Thoracic aorta (tissue), 2 donors: Measurements from ENCODE around the gene PLAGL1. TPM values are rescaled to one million over a fixed set of nuclear protein-coding genes. Genes with fewer than 3 reads are reported as not detected.

Source experiments
- ATAC-seq: fragments of 150-250 bp; one replicate; pipeline ENCODE4 v1.8.0; 2017; ENCODE audit warnings: low read depth; ENCODE audit not compliant: insufficient number of reproducible peaks, low FRiP score
- DNase-seq: peaks from one replicate; pipeline ENCODE4 v3.0.0-alpha.2; 2020; ENCODE audit warnings: low spot score
- H3K27ac ChIP-seq, 2 donors: fragments of 200-600 bp; sonication (generic); 1 replicate in 1 of 2; 2 replicates in 1 of 2; pipeline ENCODE4 v1.5.1; 2016; ENCODE audit warnings: mild to moderate bottlenecking in 2 of 2, moderate library complexity in 2 of 2
- H3K27me3 ChIP-seq: fragments of 200-600 bp; sonication (generic); replicated peaks from 2 replicates; pipeline ENCODE4 v1.6.0; 2016; ENCODE audit warnings: mild to moderate bottlenecking; ENCODE audit not compliant: insufficient read depth
- H3K36me3 ChIP-seq: fragments of 200-600 bp; sonication (generic); one replicate; pipeline ENCODE4 v1.5.1; 2016
- H3K4me1 ChIP-seq, 2 donors: fragments of 200-600 bp; sonication (generic); 1 replicate in 1 of 2; 2 replicates in 1 of 2; pipeline versions ENCODE4 v1.5.1 to v1.6.0; 2016; ENCODE audit warnings: low read depth in 2 of 2, mild to moderate bottlenecking in 1 of 2; ENCODE audit not compliant: control insufficient read depth in 1 of 2
- H3K4me3 ChIP-seq: fragments of 200-600 bp; sonication (generic); 2 replicates; pipeline ENCODE4 v1.5.1; 2016; ENCODE audit warnings: mild to moderate bottlenecking
- H3K9me3 ChIP-seq: fragments of 200-600 bp; sonication (generic); 2 replicates; pipeline ENCODE4 v1.5.1; 2016
- total RNA-seq, 2 donors: library from RNA; depleted of rRNA; stranded (reverse); fragments of >200 nt; gene quantifications; one replicate each; pipeline versions ENCODE4 v1.1.0 to v1.2.3, GENCODE V29; 2016
- TF ChIP-seq, protein P1 (sequence below): fragments of 200-600 bp; sonication (generic); IDR thresholded peaks from one replicate; pipeline ENCODE4 v1.5.1; 2019; ENCODE audit warnings: antibody characterized with exemption

The PLAGL1 gene
- total RNA-seq, 2 donors from 2014 or later: 33.6 to 74.7 TPM

DNA sequence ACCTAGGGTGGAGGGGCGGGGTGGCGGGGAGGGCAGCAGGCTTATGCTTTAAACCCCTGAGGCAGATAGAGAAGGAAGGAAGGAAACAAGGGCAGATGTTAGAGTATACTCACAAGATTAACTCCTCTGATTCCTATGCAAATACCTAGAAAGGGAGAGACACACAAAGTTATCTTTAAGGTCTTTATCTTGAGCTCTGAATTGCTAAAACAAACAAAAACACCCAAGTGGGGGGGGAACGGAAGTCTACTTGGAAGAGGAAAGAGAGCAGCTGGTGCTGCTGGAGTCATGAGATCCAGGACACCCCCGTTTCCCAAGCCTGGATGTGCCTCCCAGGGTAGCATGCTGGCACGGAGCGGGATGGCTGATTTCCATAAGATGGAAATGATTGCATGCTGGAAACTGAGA lies 43.4 kb downstream of the PLAGL1 start:
- ATAC-seq (no peak), DNase-seq (no peak)
- Histone ChIP-seq H3K9me3 (no peaks in the 10 kb centered on the region), H3K27ac (no peak overlapping the region), H3K4me1 (peaks cover 0 to 11% of the 10 kb centered on the region in 2 donors), H3K36me3 (no peaks in the 10 kb centered on the region), H3K4me3 (no peak overlapping the region), H3K27me3 (no peaks in the 10 kb centered on the region)
- TF ChIP-seq, protein P1, sequence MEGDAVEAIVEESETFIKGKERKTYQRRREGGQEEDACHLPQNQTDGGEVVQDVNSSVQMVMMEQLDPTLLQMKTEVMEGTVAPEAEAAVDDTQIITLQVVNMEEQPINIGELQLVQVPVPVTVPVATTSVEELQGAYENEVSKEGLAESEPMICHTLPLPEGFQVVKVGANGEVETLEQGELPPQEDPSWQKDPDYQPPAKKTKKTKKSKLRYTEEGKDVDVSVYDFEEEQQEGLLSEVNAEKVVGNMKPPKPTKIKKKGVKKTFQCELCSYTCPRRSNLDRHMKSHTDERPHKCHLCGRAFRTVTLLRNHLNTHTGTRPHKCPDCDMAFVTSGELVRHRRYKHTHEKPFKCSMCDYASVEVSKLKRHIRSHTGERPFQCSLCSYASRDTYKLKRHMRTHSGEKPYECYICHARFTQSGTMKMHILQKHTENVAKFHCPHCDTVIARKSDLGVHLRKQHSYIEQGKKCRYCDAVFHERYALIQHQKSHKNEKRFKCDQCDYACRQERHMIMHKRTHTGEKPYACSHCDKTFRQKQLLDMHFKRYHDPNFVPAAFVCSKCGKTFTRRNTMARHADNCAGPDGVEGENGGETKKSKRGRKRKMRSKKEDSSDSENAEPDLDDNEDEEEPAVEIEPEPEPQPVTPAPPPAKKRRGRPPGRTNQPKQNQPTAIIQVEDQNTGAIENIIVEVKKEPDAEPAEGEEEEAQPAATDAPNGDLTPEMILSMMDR: no peak

DNA sequence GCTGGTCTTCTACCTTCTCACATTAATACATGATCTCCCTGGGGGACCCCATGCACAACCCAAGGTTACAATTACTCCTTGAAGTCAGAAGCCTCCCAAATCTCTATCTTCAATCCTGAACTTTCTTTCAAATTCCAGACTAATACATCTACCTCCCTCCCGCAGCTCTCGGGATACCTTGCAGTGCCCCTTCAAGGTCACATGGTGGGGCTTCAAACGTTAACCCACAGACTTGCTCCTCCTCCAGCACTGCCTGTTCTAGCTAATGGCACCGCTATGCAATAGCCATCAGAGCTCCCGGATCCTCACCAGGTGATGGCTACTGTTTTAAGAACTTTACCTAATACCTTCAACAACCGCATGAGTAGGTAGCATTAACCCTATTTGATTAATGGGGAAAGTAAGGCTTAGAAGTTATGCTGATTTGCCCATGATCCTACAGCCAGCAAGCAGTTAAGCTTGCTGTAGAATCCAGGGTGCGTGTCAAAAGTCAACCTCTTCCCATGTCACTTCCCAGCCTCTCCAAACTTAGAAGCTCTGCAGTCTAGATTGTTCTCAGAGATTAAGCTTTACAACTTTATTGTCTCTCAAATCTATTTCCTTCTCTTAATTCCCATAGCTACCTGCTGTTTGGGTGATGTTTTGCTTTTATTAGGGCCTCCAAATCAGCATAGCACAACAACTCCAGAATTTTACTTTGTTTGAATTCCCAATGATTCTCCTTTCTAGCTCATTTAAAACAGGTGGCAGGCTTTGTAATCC lies 44.7 kb downstream of the PLAGL1 start:
- H3K27me3 ChIP-seq: no peaks in the 10 kb centered on the region
- DNase-seq: no peak
- TF ChIP-seq, protein P1: no peak
- H3K9me3 ChIP-seq: no peaks in the 10 kb centered on the region
- H3K4me1 ChIP-seq: peaks cover 0 to 6% of the 10 kb centered on the region in 2 donors
- H3K4me3 ChIP-seq: no peak overlapping the region
- H3K36me3 ChIP-seq: no peaks in the 10 kb centered on the region
- H3K27ac ChIP-seq: no peak overlapping the region
- ATAC-seq: no peak

DNA sequence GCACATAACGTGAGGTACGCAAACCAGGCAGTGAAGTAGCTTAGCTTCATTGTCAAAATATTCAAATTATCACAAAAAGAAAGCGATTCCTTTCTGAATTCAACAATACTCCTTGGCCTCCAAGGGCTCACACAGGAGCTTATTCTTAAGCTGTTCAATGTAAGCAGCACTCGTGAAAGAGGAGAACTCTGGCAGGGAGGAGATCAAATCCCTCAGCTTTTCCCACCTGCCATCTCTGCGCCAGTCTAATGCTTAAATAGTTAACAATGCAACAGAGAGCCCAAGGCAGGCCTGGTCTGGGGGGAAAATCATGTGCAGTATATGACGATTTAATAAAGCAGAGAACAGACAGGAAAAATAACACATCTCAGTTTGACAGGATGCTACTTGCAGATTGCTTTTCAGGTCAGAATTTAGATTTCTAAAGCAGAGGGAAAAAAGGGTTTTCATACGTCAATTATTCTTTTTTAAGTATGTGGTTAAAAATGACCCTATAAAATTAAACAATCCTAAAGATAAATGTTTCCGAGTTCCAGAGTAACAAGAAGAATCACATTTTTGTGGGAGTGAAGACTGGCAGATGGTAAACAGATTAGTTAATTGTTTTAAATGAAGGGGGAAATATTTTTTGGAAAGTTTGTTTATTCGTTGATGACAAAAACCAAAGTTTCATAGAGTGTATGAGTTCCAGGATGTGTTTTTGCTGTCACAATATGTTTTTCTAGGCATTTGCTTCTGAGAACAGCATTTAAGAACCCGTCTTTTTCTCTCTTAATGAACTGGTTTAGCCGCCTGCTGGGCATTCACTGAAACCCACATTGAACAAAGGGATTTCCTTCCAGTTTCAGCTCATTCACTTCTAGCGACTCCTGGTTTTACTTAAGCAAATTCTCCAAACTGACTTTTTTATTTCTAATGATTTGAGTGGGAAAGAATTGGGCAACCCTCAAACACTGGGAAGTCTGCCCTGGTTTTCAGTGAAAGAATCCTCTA lies 45.9 kb downstream of the PLAGL1 start:
- no peak overlapping the region for H3K4me3 ChIP-seq
- H3K9me3 ChIP-seq: no peaks in the 10 kb centered on the region
- H3K4me1 ChIP-seq: no peaks in the 10 kb centered on the region
- no peak for ATAC-seq
- DNase-seq: no peak
- no peaks in the 10 kb centered on the region for H3K36me3 ChIP-seq
- no peaks in the 10 kb centered on the region for H3K27me3 ChIP-seq
- no peak overlapping the region for H3K27ac ChIP-seq
- TF ChIP-seq, protein P1: peak; percentile 29

DNA sequence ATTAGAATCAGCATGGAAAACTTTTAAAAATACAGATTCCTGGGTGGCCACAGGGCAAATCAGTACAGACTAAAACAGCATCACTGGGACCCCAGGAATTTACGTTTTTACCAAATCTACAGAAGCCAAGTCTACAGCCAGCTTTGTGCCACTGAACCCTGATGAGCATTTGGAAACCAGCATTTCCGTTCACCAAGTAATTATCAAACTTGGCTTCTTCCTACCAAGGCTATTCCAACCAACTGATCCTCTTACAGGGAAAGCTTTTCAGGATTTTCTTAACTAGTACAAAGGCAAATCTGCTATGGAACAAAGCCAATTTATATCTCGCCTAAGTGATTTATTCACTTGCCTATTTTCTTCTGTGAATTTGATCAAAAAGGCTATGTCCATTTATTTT lies 47.0 kb downstream of the PLAGL1 start:
- Histone ChIP-seq H3K4me1 (no peaks in the 10 kb centered on the region), H3K9me3 (no peaks in the 10 kb centered on the region), H3K4me3 (no peak overlapping the region), H3K36me3 (no peaks in the 10 kb centered on the region), H3K27me3 (no peaks in the 10 kb centered on the region), H3K27ac (no peak overlapping the region)
- DNase-seq (no peak), ATAC-seq (no peak)
- TF ChIP-seq, protein P1: no peak

DNA sequence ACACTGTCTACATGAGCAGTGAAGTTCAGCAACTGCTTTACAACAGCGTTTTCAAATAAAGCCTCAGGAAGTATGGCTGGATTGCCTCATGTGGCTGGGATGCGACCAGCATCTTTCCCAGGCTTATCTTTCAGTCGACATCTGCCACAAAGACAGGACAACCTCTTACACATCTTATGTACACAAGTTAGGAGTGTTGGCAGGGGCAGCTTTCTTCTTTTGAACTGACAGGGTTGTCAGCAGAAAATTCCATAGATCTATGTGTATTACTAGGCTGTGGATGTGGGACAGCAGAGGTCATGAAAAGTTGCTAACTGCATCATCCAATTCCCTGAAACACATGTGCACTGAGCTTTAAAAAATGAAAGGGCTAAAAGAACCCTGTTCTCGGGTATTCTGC lies 48.1 kb downstream of the PLAGL1 start:
- no peak overlapping the region for H3K27ac ChIP-seq

More for the DNA sequence above, 48.1 kb downstream of the PLAGL1 start:
- H3K27me3 ChIP-seq: no peaks in the 10 kb centered on the region
- H3K36me3 ChIP-seq: no peaks in the 10 kb centered on the region
- no peaks in the 10 kb centered on the region for H3K9me3 ChIP-seq
- TF ChIP-seq, protein P1: no peak
- DNase-seq (no peak), ATAC-seq (no peak)
- no peak overlapping the region for H3K4me3 ChIP-seq
- H3K4me1 ChIP-seq: no peaks in the 10 kb centered on the region
